Smooth muscle cell (in vitro differentiated cells): Measurements from ENCODE around the gene CAPN8. TPM values are rescaled to one million over a fixed set of nuclear protein-coding genes. Genes with fewer than 3 reads are reported as not detected.

ENCODE experiments used
- DNase-seq: peaks from one replicate; lab custom pipeline; 2025; ENCODE audit not compliant: unreplicated experiment; lab: John Stamatoyannopoulos, UW
- H2AFZ ChIP-seq: fragments of 200-600 bp; sonication (generic); 2 replicates; pipeline ENCODE4 v1.6.0; 2016; ENCODE audit warnings: antibody characterized with exemption, low read depth, mild to moderate bottlenecking
- H3F3A ChIP-seq: fragments of 200-600 bp; sonication (generic); 2 replicates; pipeline ENCODE4 v1.6.0; 2017; ENCODE audit warnings: antibody characterized with exemption, low read depth
- H3K27ac ChIP-seq: fragments of 200-600 bp; sonication (generic); 2 replicates; pipeline ENCODE4 v1.5.1; 2016; ENCODE audit warnings: low read depth, mild to moderate bottlenecking
- H3K27me3 ChIP-seq: fragments of 200-600 bp; sonication (generic); 2 replicates; pipeline ENCODE4 v1.6.1; 2016; ENCODE audit warnings: low read depth, mild to moderate bottlenecking
- H3K36me3 ChIP-seq: fragments of 200-600 bp; sonication (generic); 2 replicates; pipeline ENCODE4 v1.5.1; 2016; ENCODE audit warnings: low read depth
- H3K4me1 ChIP-seq: fragments of 200-600 bp; sonication (generic); 2 replicates; pipeline ENCODE4 v1.5.1; 2016; ENCODE audit warnings: low read depth
- H3K4me2 ChIP-seq: fragments of 200-600 bp; sonication (generic); 2 replicates; pipeline ENCODE4 v1.6.0; 2016; ENCODE audit warnings: mild to moderate bottlenecking
- H3K4me3 ChIP-seq: fragments of 200-600 bp; sonication (generic); 2 replicates; pipeline ENCODE4 v1.5.1; 2016; ENCODE audit warnings: mild to moderate bottlenecking
- H3K79me2 ChIP-seq: fragments of 200-600 bp; sonication (generic); 2 replicates; pipeline ENCODE4 v1.6.0; 2016; ENCODE audit warnings: low read depth, mild to moderate bottlenecking
- H3K9ac ChIP-seq: fragments of 200-600 bp; sonication (generic); 2 replicates; pipeline ENCODE4 v1.6.0; 2016; ENCODE audit warnings: low read depth
- H3K9me3 ChIP-seq: fragments of 200-600 bp; sonication (generic); replicated peaks from 2 replicates; pipeline ENCODE4 v1.5.1; 2016; ENCODE audit warnings: low read depth
- H4K20me1 ChIP-seq: fragments of 200-600 bp; sonication (generic); 2 replicates; pipeline ENCODE4 v1.6.0; 2016; ENCODE audit warnings: low read depth
- WGBS: methylation state at CpG from one replicate; pipeline ENCODE4 v1.1.7; 2016; ENCODE audit warnings: low lambda C conversion rate; 5-methylcytosine and 5-hydroxymethylcytosine counted together
- polyA plus RNA-seq: library from polyadenylated mRNA; unstranded; fragments of >200 nt; fragmentation: Nextera tagmentation; extraction: Ambion mirVana; gene quantifications from 2 replicates; pipeline ENCODE4 v1.2.1, GENCODE V29; 2016
- total RNA-seq: library from RNA; depleted of rRNA; stranded (reverse); fragments of >200 nt; gene quantifications from 2 replicates; pipeline ENCODE4 v1.2.3, GENCODE V29; 2014
- TF ChIP-seq, protein P1 (sequence below): fragments of 200-600 bp; sonication (generic); IDR thresholded peaks from 2 replicates; pipeline ENCODE4 v1.5.1; 2017; ENCODE audit warnings: borderline replicate concordance, mild to moderate bottlenecking, antibody characterized with exemption; ENCODE audit not compliant: insufficient read depth, poor library complexity, severe bottlenecking

CAPN8 gene
- total and polyA plus RNA-seq, 2 experiments from 2014 or later = not detected

GRCh38 chr1:223634423-223634822 is 31.1 kb downstream of the CAPN8 start:
- DNase-seq = no peak
- H3F3A ChIP-seq = no peaks in the 10 kb centered on the region
- H3K4me1 ChIP-seq = no peaks in the 10 kb centered on the region
- no peak overlapping the region for H2AFZ ChIP-seq
- no peak overlapping the region for H3K4me3 ChIP-seq
- no peaks in the 10 kb centered on the region for H4K20me1 ChIP-seq
- H3K27me3 ChIP-seq = peaks cover 20% of the 10 kb centered on the region
- no peak overlapping the region for H3K27ac ChIP-seq
- H3K79me2 ChIP-seq = no peaks in the 10 kb centered on the region
- TF ChIP-seq, protein P1, sequence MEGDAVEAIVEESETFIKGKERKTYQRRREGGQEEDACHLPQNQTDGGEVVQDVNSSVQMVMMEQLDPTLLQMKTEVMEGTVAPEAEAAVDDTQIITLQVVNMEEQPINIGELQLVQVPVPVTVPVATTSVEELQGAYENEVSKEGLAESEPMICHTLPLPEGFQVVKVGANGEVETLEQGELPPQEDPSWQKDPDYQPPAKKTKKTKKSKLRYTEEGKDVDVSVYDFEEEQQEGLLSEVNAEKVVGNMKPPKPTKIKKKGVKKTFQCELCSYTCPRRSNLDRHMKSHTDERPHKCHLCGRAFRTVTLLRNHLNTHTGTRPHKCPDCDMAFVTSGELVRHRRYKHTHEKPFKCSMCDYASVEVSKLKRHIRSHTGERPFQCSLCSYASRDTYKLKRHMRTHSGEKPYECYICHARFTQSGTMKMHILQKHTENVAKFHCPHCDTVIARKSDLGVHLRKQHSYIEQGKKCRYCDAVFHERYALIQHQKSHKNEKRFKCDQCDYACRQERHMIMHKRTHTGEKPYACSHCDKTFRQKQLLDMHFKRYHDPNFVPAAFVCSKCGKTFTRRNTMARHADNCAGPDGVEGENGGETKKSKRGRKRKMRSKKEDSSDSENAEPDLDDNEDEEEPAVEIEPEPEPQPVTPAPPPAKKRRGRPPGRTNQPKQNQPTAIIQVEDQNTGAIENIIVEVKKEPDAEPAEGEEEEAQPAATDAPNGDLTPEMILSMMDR = no peak
- no peak overlapping the region for H3K4me2 ChIP-seq
- H3K9me3 ChIP-seq = no peaks in the 10 kb centered on the region
- no peaks in the 10 kb centered on the region for H3K36me3 ChIP-seq
- WGBS = 81% methylated on average over 4 of the region's 4 CpGs
- no peak overlapping the region for H3K9ac ChIP-seq

- Histone ChIP-seq H4K20me1 (no peaks in the 10 kb centered on the region), H3K27me3 (peaks cover 20% of the 10 kb centered on the region)
- 92% methylated on average over 6 of the region's 6 CpGs for WGBS
These were observed 33.5 kb downstream of the CAPN8 start for GRCh38 chr1:223631956-223632355.

DNA sequence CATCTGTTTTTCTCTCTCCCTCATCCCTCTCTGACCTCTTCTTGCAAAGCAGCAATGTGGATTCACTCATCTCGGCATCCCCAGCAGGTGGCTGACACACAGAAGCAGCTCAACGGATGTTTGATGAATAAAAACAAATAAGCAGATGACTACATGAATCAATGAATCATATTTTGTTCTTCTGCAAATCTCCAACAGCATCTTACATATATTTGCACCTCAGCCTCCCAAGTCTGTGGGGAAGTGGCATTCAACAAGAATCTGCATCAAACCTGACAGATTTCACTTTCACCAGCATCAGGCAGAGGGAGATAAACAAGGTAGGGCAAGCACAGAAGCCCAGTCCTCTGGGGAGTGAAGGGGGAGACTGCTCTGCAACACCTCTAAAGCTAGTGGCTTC is 34.0 kb downstream of the CAPN8 start:
- 48% methylated on average over 2 of the region's 2 CpGs for WGBS
- Histone ChIP-seq H3K79me2 (no peaks in the 10 kb centered on the region), H3K27ac (no peak overlapping the region), H3K4me3 (no peak overlapping the region), H3K27me3 (peaks cover 20% of the 10 kb centered on the region), H3F3A (no peaks in the 10 kb centered on the region), H3K9ac (no peak overlapping the region), H2AFZ (no peak overlapping the region), H3K9me3 (no peaks in the 10 kb centered on the region), H3K4me1 (no peaks in the 10 kb centered on the region), H4K20me1 (no peaks in the 10 kb centered on the region), H3K36me3 (no peaks in the 10 kb centered on the region), H3K4me2 (no peak overlapping the region)
- no peak for DNase-seq
- TF ChIP-seq, protein P1 = no peak

More at GRCh38 chr1:223631956-223632355, 33.5 kb downstream of the CAPN8 start:
- Histone ChIP-seq H3K9me3 (no peaks in the 10 kb centered on the region), H3K79me2 (no peaks in the 10 kb centered on the region), H3K4me2 (no peak overlapping the region), H3K27ac (no peak overlapping the region), H3F3A (no peaks in the 10 kb centered on the region), H3K4me1 (no peaks in the 10 kb centered on the region), H3K9ac (no peak overlapping the region), H3K4me3 (no peak overlapping the region), H2AFZ (no peak overlapping the region), H3K36me3 (no peaks in the 10 kb centered on the region)
- TF ChIP-seq, protein P1 = no peak
- no peak for DNase-seq

- no peak overlapping the region for H3K27ac ChIP-seq
- WGBS = 70% methylated on average over 3 of the region's 3 CpGs
- TF ChIP-seq, protein P1 = no peak
These were observed 36.4 kb downstream of the CAPN8 start for GRCh38 chr1:223629126-223629457.

More at GRCh38 chr1:223629126-223629457, 36.4 kb downstream of the CAPN8 start:
- no peak overlapping the region for H3K4me3 ChIP-seq
- H3K4me1 ChIP-seq = no peaks in the 10 kb centered on the region
- H3K27me3 ChIP-seq = peaks cover 20% of the 10 kb centered on the region
- H3K4me2 ChIP-seq = no peak overlapping the region
- H3F3A ChIP-seq = no peaks in the 10 kb centered on the region
- H4K20me1 ChIP-seq = no peaks in the 10 kb centered on the region
- no peaks in the 10 kb centered on the region for H3K9me3 ChIP-seq
- no peak overlapping the region for H3K9ac ChIP-seq
- H2AFZ ChIP-seq = no peak overlapping the region
- H3K36me3 ChIP-seq = no peaks in the 10 kb centered on the region
- DNase-seq = no peak
- no peaks in the 10 kb centered on the region for H3K79me2 ChIP-seq
